Right lobe of liver (tissue), 6 donors: Measurements from ENCODE around the gene NOP9. TPM values are rescaled to one million over a fixed set of nuclear protein-coding genes. Genes with fewer than 3 reads are reported as not detected.
A peak's percentile ranks its signal among the peaks of the same experiment; 100 is the strongest.

Experiments
- ATAC-seq, 4 donors: fragments of 200-7000 bp; cut with Tn5 transposase; one replicate each; pipeline ENCODE4 v1.9.1; 2020; ENCODE audit warnings: mild to moderate bottlenecking in 4 of 4, moderate library complexity in 4 of 4
- DNase-seq, 3 donors: peaks; one replicate each; pipeline ENCODE4 v3.0.0-alpha.2; 2020
- H3K27ac ChIP-seq, 3 donors: fragments of 200-600 bp; one replicate each; pipeline ENCODE4 v1.8.0; 2022
- H3K27me3 ChIP-seq, 2 donors: fragments of 200-600 bp; one replicate each; pipeline ENCODE4 v1.8.0; 2022
- H3K36me3 ChIP-seq, 4 donors: fragments of 200-600 bp; sonication (generic) in 1 of 4; one replicate each; pipeline versions ENCODE4 v1.5.1 to v1.8.0; 2017 to 2022; ENCODE audit warnings: control low read depth in 1 of 4
- H3K4me1 ChIP-seq, 4 donors: fragments of 200-600 bp; sonication (generic) in 1 of 4; one replicate each; pipeline versions ENCODE4 v1.5.1 to v1.8.0; 2017 to 2022; ENCODE audit warnings: control low read depth in 1 of 4
- H3K4me3 ChIP-seq, 3 donors: fragments of 200-600 bp; one replicate each; pipeline ENCODE4 v1.8.0; 2022
- H3K9me3 ChIP-seq, 4 donors: fragments of 200-600 bp; sonication (generic) in 1 of 4; one replicate each; pipeline versions ENCODE4 v1.5.1 to v1.8.0; 2017 to 2022; ENCODE audit warnings: control low read depth in 1 of 4
- CTCF ChIP-seq, 4 donors: fragments of 200-600 bp in 3 of 4; fragments of 450-650 bp in 1 of 4; IDR thresholded peaks; one replicate each; pipeline versions ENCODE4 v1.5.1 to v1.8.0; 2016 to 2022; ENCODE audit warnings: antibody characterized with exemption in 4 of 4, mild to moderate bottlenecking in 2 of 4
- POLR2A ChIP-seq: fragments of 450-650 bp; IDR thresholded peaks from one replicate; pipeline ENCODE4 v1.6.1; 2017; ENCODE audit warnings: antibody characterized with exemption, mild to moderate bottlenecking
- WGBS: methylation state at CpG from one replicate; pipeline ENCODE4 v1.1.6; 2018; ENCODE audit warnings: low coverage, low lambda C conversion rate; ENCODE audit not compliant: insufficient coverage; ENCODE audit errors: missing lambda C conversion rate; 5-methylcytosine and 5-hydroxymethylcytosine counted together
- intact Hi-C, 2 donors: fragments of 100-400 bp; cut with DNase I; formaldehyde crosslinking; loops; one replicate each; pipeline versions ENCODE4 v1.11.2 to v1.14.1; 2022
- total RNA-seq, 6 experiments: library from RNA; depleted of rRNA in 2 of 6; stranded (reverse); fragments of >200 nt in 2 of 6; fragmentation: NEBNext Ultra II Directional in 3 of 6; extraction: Animal tissue kit (Norgen Biotek cat#: 25700) in 3 of 6; gene quantifications; one replicate each; pipeline versions ENCODE4 v1.1.0 to v1.2.4, GENCODE V29; 2016 to 2023
- donor health status: DM: no; HTN: yes; CAD: no.
- donor health status: DM: no; HTN: no; CAD: no.
- donor health status: DM: no; HTN: no; CAD: no.
- donor health status: DM: no; HTN: yes; CAD: no.
- donor health status: DM: no; HTN: yes; CAD: no.

NOP9 gene
- total RNA-seq, 6 experiments from 2014 or later = 8.2 to 15.3 (median 11.4) TPM

GRCh38 chr14:24273422-24273998 is 26.1 kb upstream of the NOP9 start:
- H3K4me3 ChIP-seq = no peak overlapping the region
- H3K27ac ChIP-seq = no peak overlapping the region
- DNase-seq (peak in 1 of 3 donors; percentile 48), ATAC-seq (peak in 1 of 4 donors; percentile 27)
- H3K9me3 ChIP-seq = no peaks in the 10 kb centered on the region
- peaks cover 0 to 13% (median 1%) of the 10 kb centered on the region in 4 donors for H3K4me1 ChIP-seq
- intact Hi-C loops = no loop called here
- 31% methylated on average over 3 of the region's 3 CpGs for WGBS
- no peaks in the 10 kb centered on the region for H3K27me3 ChIP-seq
- TF ChIP-seq CTCF (IDR thresholded peaks at IDR 0.05) = peak in 3 of 4 donors; percentile 6 to 35 (median 13)
- no peak for TF ChIP-seq POLR2A
- peaks cover 0 to 7% (median 0%) of the 10 kb centered on the region in 4 donors for H3K36me3 ChIP-seq

- TF ChIP-seq CTCF (IDR thresholded peaks at IDR 0.05) (no peak), POLR2A (no peak)
- 54% methylated on average over 3 of the region's 3 CpGs for WGBS
- H3K36me3 ChIP-seq = peaks cover 0 to 1% (median 0%) of the 10 kb centered on the region in 4 donors
- no peak for ATAC-seq
- H3K27ac ChIP-seq = no peak overlapping the region
- no peak overlapping the region for H3K4me3 ChIP-seq
- H3K4me1 ChIP-seq = peaks cover 0 to 13% (median 1%) of the 10 kb centered on the region in 4 donors
- intact Hi-C loops = no loop called here
- no peak for DNase-seq
- no peaks in the 10 kb centered on the region for H3K9me3 ChIP-seq
- H3K27me3 ChIP-seq = no peaks in the 10 kb centered on the region
Observed at GRCh38 chr14:24274101-24274543, 25.5 kb upstream of the NOP9 start.

GRCh38 chr14:24277071-24277470 is 22.6 kb upstream of the NOP9 start:
- Histone ChIP-seq H3K4me1 (peaks cover 0 to 13% (median 0%) of the 10 kb centered on the region in 4 donors), H3K4me3 (no peak overlapping the region), H3K36me3 (no peaks in the 10 kb centered on the region), H3K9me3 (no peaks in the 10 kb centered on the region), H3K27ac (no peak overlapping the region), H3K27me3 (no peaks in the 10 kb centered on the region)
- TF ChIP-seq POLR2A = no peak
- TF ChIP-seq CTCF (IDR thresholded peaks at IDR 0.05) = no peak
- no peak for DNase-seq
- intact Hi-C loops = no loop called here
- WGBS = 74% methylated on average over 5 of the region's 6 CpGs
- peak in 1 of 4 donors; percentile 3 for ATAC-seq

- Histone ChIP-seq H3K36me3 (no peaks in the 10 kb centered on the region), H3K27me3 (no peaks in the 10 kb centered on the region), H3K9me3 (no peaks in the 10 kb centered on the region), H3K4me1 (peaks cover 0 to 13% (median 0%) of the 10 kb centered on the region in 4 donors), H3K27ac (no peak overlapping the region), H3K4me3 (no peak overlapping the region)
- DNase-seq (no peak), ATAC-seq (peak; percentile 17 to 51 (median 39))
- TF ChIP-seq POLR2A (no peak), CTCF (IDR thresholded peaks at IDR 0.05) (no peak)
- whole genome bisulfite sequencing = 58% methylated on average over 7 of the region's 11 CpGs
- intact Hi-C loops = no loop called here
Observed at GRCh38 chr14:24277606-24278321, 21.9 kb upstream of the NOP9 start.
